Measurements from ENCODE around the gene UBTF. TPM values are rescaled to one million over a fixed set of nuclear protein-coding genes. Genes with fewer than 3 reads are reported as not detected.

The UBTF gene
- total RNA-seq, 1 donor, result 58.7 TPM

DNA sequence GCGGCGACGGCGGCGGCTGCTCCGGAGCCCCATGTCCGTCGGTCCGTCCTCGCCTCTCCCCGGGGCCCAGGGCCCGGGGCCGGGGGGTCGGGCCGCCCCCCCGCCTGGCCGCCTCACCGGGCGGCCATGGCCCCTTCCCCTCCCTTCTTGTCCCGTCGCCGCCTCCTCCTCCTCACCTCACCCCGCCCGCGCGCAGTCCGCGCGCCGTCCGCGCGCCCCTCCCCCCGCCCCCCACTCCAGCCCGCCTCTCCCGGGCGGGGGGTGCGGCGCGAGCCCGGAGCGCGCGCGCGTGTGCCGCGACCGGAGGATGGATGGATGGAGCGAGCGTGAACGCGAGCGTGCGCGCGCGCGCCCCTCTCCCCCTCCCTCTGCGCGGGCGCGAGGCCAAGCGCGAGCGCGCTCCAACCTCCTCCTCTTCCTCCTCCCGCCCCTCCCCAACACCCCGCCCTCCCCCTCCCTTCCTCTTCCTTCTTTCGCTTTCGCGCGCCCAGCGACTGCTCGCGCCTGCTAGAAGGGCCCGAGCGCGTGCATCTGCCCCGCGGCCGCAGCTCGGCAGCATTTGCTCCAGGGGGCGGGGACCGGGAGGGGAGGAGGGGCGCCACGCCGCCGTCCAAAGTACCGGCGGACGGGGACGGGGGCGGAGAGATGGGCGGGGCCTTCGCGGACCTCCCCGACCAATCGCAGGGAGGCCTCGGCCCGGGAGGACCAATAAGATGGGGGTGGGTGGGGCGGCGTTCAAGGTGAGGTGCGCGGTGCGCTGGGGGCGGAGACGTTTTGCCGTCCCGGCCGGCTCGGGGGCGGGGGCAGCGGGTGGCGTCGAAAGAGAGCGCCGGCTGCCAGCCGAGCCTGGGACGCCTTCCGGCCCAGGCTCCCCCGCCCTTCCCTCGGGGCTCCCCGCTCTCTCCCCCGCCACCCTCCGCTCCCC, 19.7 kb downstream of the UBTF start, which contains the start of gene ATXN7L3:
TSS of gene ATXN7L3 (minus strand) at position 332 of the 925 bp plus-strand sequence. CDS start 1,814 bp downstream, outside the sequence.
- DNase-seq (ENCODE audit: low read depth in 2 of 3, low spot score in 2 of 3), result peak; percentile 96 to 99 (median 99)

DNA sequence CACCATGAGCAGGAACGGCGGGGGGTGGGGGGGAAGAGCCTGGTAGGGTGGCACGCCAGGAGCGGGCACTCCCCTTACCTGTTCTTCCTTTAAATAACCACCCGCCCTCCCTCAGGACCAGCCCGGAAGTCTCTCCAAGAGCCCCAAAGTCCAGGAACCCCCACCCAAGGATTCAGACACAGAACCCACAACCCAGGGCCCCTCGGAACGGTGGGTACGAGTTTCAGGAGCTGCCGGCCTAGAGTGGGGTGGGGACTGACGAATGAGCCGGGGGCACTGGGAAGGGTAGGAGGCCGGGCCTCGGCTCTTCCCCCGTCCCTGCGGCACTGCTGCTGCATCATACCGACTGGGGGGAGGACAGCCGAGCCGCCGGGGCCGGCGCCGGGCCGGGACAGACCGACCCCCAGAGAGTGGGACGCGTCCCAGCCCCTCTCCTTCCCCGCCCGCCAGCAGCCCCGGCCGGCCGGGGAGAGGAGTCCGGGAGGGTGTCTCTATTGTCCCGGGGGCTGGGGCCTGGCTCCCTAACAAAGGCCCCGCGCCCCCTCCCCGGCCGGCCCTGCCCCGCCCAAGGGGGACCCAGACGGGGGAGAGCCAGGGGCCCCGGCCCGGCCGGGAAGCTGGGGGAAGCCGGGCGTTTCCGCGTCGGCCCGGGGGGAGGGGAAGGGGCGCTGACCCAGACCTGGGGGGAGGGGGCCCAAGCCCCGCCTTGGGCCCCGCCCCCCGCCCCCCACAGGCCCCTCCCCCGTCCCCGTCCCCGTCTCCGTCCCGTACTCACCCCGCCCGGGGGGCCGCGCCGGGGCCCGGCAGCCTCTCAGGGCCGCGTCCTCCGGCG, 20.5 kb downstream of the UBTF start:
- DNase-seq (ENCODE audit: low read depth in 2 of 3, low spot score in 2 of 3), result peak in 2 of 3 donors; percentile 63 to 65

- peak in 2 of 3 donors; percentile 81 to 84 for DNase-seq (ENCODE audit: low read depth in 2 of 3, low spot score in 2 of 3)
Observed at GRCh38 chr17:44197980-44198720, 21.3 kb downstream of the UBTF start.

DNA sequence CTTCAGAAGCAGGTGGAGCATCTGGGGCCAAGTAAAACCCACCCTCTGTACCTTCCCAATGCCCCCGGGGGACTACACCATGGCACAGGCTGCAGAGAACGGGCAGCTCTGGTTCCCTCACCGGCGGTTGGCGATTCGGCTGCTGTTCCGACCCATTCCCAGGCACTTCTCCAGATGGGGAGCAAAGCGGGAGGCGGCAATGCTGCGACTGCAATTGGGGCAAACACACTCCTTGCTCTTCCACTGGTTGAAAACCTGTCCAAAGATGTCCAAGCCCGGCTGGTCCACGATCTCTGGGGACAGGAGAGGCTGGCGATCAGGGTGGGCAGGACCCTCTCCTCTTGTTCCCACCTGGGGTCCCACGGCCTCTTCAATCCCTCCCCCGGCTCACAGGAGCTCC, 22.4 kb downstream of the UBTF start:
- no peak for DNase-seq (ENCODE audit: low read depth in 2 of 3, low spot score in 2 of 3)

- no peak for DNase-seq (ENCODE audit: low read depth in 2 of 3, low spot score in 2 of 3)
Observed at GRCh38 chr17:44193326-44194084, 26.0 kb downstream of the UBTF start.

DNA sequence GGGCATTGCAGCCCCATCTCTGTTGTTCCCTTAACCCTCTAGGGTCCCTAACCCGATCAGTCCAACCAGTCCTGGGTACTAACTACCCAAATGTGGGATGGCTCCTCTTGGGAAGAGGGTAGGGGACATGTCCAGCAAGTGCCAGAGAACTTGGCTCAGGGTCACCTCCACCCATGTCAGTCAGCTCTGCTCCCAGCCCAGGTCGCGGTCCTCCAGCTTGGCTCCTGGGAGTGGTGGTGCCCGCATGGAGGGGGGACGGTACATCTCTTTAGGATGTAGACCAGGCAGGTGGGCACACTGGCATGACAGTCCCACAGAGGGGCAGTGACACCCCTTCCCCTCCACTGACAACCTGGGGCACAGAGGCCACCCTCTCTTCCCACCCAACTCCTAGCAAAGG, 26.7 kb downstream of the UBTF start:
- no peak for DNase-seq (ENCODE audit: low read depth in 2 of 3, low spot score in 2 of 3)

DNA sequence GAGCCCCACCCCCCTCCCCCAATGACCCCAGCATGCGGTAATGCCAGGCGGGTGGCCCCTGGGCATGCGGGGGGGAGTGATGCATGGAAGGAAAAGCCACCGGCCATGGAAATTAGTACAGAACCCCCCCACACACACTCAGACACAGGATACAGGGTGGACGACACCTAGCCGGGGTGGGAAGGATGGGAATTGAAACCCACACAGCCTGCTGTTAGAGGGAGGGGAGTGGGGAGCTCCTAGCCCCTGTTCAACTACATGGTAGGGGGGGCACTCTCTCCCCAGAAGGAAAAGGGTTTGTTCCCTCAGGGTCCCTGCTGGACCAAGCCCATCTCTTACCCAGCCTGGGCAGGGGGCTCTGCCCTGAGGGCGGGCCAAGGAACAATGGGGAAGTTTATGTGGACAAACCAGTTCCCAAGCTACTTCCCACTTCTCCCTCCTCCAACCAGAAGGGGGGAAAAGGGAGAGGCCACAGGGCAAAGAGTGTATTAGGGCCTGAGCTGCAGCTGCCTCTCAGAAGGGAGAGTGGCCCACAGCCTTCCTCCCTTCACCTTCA, 27.5 kb downstream of the UBTF start:
- no peak for DNase-seq (ENCODE audit: low read depth in 2 of 3, low spot score in 2 of 3)

DNA sequence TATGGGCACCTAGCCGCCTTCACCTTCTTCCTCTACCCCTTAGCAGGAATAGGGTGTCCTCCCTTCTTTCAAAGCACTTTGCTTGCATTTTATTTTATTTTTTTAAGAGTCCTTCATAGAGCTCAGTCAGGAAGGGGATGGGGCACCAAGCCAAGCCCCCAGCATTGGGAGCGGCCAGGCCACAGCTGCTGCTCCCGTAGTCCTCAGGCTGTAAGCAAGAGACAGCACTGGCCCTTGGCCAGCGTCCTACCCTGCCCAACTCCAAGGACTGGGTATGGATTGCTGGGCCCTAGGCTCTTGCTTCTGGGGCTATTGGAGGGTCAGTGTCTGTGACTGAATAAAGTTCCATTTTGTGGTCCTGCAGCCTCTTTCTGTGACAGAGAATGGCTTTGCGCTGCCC, 28.1 kb downstream of the UBTF start:
- no peak for DNase-seq (ENCODE audit: low read depth in 2 of 3, low spot score in 2 of 3)

GRCh38 chr17:44190481-44190880, 29.0 kb downstream of the UBTF start:
- DNase-seq (ENCODE audit: low read depth in 2 of 3, low spot score in 2 of 3), result no peak

- no peak for DNase-seq (ENCODE audit: low read depth in 2 of 3, low spot score in 2 of 3)
Observed at GRCh38 chr17:44188576-44189403, 30.7 kb downstream of the UBTF start.

- peak in 1 of 3 donors; percentile 26 for DNase-seq (ENCODE audit: low read depth in 2 of 3, low spot score in 2 of 3)
Observed at GRCh38 chr17:44187131-44187899, 32.2 kb downstream of the UBTF start.

- peak; percentile 99 for DNase-seq (ENCODE audit: low read depth in 2 of 3, low spot score in 2 of 3)
Observed at GRCh38 chr17:44186307-44187130, 33.0 kb downstream of the UBTF start, which contains the start of gene TMUB2. TSS of gene TMUB2 (plus strand) at chr17:44186972. CDS start at chr17:44187709, 737 bp downstream.

DNA sequence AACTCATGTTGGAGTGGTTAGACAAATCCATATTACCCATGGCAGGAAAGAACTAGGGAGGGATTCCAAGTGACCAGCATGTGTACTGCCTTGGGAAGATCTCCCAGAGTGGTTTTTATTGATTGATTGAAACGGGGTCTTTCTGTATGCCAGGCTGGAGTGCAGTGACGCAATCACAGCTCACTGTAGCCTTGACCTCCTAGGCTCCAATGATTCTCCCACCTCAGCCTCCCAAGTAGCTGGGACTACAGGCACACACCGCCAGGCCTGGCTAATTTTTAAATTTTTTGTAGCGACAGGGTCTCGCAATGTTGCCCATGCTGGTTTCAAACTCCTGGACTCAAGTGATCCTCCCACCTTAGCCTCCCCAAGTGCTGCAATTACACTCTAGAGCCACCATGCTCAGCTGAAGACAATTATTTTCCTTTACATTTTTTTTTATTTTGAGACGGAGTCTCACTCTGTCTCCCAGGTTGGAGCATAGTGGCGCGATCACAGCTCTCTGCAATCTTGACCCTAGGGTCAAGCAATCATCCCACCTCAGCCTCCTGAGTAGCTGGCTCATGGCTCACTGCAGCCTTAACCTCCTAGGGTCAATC, 35.2 kb downstream of the UBTF start:
- DNase-seq (ENCODE audit: low read depth in 2 of 3, low spot score in 2 of 3), result no peak

GRCh38 chr17:44183024-44183423, 36.5 kb downstream of the UBTF start:
- DNase-seq (ENCODE audit: low read depth in 2 of 3, low spot score in 2 of 3), result no peak

DNA sequence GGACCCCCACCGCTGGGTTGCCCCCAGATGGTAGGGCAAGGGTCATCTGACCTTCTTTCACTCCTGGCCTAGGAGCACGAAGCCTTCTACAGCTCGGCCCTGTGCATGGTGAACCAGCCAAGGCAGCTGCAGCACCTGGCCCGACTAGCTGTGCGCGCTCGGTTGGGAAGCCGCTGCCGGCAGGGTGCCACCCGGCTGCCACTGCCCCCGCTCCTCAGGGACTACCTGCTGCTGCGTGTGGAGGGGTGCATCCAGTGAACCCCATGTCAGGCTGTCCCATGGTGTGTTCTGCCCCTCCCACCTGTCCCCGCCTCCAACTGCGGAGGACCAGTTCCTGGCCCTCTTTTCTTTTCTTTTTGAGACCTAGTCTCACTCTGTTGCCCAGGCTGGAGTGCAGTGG, 41.3 kb downstream of the UBTF start:
- DNase-seq (ENCODE audit: low read depth in 2 of 3, low spot score in 2 of 3), result no peak

DNA sequence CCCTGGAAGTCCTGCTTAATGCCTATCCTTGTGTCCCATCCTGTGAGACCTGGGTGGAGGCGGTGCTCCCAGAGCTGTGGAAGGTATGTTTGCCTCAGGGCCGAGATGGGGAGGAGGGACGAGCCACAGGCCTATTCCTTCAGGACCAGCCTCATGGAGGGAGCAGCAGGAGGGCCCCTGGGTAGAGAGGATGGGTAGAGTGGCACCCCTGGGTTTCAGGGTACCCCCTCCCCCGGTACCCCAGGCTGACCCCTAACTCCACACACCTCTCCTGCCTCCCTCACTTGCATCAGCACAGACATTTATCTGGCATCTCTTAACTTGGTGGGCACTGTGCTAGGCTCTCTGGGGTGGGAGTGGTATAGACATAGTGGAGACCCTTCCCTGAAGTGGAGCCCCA, 41.8 kb downstream of the UBTF start:
- no peak for DNase-seq (ENCODE audit: low read depth in 2 of 3, low spot score in 2 of 3)

Data from hematopoietic multipotent progenitor cell (in vitro differentiated cells).